Stimulated activated CD8-positive, alpha-beta memory T cell treated with anti-CD3 and anti-CD28 coated beads, Interleukin-7, amount 100 ng/mL, for 48 hours (primary cell): ENCODE data around the gene USP12.

Experiments
- DNase-seq, 2 donors: peaks; one replicate each; pipeline ENCODE4 v3.0.0-alpha.2; 2020; ENCODE audit warnings: low read depth in 1 of 2; ENCODE audit errors: extremely low read depth in 1 of 2

The USP12 gene

DNA sequence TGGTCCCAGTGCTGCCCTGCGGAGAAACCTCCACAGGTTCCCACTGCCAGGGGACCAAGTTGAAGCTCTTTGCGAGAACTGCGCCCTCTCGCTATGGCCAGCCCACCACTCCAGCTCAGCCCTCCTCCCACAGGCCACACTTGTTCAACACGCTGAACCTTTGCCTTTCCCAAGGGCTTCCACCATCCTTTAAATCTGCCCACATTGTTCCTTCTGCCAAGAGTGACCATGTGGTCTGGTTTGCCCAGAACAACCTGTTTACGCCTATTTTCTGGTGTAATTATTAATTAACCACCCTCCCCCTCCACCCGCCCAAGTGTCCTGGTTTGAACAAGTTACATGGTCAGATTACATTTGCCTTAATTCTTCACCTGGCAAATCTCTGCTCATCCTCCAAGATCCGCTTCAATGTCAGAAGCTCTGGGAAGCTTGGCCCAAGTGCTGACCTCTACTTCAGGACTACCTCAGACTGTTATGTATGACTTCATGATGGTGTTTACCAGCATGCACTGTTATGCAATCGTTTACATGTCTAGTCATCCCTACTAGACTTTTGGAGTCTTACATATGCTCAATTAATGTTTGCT is 12.0 kb upstream of the USP12 start:
- DNase-seq = no peak

- DNase-seq = no peak
These were observed 11.4 kb upstream of the USP12 start for GRCh38 chr13:27182844-27183497.

- DNase-seq = no peak
These were observed 10.4 kb upstream of the USP12 start for GRCh38 chr13:27182054-27182453.

- no peak for DNase-seq
These were observed 6.2 kb upstream of the USP12 start for GRCh38 chr13:27177852-27178251.

DNA sequence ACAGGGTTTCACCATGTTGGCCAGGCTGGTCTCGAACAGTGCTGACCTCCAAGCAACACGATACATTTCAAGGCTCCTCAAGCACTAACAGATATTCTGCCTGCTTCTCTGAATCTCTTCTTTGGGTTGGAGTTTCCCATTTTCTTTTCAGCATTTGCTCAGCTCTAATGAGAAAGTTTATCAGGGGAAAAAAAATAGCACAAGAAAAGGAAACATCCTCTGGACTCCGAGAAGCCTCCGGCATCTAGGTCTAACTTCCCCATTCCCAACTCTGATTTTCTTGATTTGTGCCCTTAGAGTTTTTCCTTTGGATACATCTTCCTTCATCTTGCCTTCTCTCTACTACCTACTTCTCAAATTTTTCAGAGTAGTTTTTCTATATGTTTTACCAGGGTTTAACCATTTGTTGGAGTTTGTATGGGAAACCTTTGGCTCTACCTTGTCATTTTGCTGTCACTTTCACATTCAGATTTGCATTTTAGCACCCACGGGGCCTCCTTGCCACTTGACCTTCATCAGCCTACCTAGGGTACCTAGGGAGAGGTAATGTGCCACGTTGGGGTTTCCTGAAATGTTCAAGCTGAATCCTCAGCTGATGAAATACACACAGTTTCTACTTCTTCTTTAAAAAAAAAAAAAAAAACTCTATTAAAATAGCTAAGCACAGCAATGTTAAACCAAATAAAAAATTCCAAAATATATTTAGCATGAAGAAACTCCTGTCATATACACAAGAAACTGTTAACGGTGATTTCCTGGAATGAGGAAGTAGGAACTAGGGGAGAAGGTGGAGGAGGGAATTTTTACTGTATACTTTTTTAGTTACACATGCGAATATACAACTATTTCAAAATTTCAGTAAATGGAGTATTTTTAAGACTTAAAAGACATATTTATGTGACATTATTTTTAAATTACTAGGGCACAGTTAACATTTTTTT is 5.1 kb upstream of the USP12 start:
- DNase-seq = no peak

DNA sequence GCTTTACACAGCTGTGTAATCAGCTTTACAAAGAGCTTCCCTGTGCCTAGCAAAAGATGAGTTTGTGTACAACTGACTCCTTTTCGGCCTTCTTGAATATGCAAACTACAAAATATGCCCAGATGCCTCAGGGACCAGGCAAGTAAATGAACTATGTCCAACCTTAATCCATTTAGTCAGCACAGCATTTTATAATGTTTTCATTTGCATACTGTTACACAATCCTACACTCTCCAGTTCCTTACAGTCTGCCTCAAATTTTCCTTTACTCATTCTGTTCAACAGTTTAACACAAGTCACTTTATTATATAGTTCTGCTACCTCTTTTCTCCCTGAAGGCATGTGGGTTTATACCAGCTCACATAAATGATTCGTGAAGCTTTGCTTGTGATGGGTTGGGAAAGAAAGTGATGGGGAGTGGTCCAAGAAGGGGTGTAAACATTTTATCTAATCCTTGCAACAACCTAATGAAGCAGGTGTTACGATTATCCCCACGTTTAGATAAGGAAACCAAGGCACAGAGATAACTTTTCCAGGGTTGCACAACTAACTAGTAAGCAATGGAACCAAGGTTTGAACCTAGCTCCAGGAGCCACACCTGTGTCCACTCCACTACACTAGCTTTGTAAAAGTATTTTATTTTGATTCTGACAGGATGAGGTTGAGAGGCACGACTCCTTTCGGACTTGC is 3.3 kb upstream of the USP12 start:
- DNase-seq = no peak

GRCh38 chr13:27172495-27172842 is 858 bp upstream of the USP12 start:
- DNase-seq = no peak

DNA sequence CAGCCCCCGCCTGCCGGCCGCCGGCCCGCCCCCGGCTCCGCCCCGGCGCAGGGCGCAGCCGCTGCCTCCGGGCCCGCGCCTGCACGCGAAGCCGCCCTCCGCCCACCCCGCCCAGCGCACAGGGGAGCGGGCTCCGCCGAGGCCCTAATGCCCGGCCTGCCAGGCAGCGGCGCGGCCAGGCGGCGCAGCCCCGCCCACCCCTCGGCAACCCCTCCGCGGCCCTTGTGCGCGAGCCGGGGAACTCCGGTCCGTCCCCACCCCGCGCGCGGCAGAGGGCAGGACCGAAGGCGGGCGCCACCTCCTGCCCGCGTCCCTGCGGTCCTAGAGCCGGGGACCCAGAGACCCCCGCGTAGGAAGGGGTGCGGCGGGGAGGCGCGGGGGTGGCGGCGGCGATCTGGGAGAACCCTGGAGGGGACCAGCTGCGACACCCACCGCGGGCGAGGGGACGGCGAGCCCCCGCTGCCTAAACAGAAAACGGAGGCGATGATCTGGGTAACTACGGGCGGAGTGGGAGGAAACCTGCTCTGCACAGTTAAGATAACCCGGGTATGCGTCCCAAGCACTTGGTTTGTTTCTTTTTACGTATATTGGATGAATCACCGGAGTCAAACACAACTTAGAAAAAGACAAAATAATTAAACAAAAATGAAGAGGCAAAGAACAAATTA is 350 bp upstream of the USP12 start:
- DNase-seq = peak; percentile 84 to 91

DNA sequence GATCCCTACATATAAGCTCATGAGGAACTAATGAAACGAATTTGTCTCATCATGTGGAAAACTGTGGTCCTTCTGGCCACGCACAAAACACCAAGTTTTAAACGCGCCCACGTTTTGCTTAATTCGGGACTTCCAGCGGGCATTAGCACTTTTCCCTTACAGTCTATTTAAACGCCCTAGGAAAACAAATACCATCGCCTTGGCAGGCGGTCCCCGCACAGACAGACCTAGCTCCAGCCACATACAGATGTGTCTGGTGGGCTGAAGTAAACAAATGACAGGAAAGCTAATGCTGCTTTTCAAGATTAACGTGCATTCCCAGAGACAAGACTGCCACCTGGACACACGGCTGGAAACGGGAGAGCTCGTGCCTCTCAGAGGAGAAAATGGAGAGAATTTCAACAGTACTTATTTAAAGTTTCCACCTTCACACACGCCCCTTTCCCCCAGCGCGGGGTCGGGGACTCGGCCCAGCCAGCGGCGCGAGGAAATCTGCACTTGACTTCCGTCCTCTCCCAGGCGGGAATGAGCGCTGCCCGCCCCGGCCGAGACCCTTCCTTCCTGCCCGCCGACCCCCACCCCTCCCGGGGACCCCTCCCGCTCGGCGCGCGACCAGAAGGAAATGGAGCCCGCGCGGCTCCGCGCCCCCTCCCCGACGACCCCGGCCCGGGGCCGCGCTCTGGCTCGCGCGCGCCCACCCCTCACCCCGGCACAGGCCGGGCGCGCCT is 931 bp downstream of the USP12 start:
- no peak for DNase-seq

DNA sequence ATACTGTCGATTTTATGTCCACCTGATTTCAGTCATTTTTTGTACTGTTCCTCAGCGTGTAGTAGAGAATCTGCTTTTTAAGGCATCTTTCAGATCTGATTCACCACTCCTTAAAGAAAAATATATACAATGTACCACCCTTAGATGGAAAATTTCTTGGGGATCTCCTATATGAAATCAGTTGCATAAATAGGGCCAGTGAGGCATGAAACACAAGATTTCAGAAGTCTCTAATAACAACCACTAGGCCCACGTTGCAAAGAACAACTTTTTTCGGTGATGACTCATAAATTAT is 1.4 kb downstream of the USP12 start:
- DNase-seq = no peak

DNA sequence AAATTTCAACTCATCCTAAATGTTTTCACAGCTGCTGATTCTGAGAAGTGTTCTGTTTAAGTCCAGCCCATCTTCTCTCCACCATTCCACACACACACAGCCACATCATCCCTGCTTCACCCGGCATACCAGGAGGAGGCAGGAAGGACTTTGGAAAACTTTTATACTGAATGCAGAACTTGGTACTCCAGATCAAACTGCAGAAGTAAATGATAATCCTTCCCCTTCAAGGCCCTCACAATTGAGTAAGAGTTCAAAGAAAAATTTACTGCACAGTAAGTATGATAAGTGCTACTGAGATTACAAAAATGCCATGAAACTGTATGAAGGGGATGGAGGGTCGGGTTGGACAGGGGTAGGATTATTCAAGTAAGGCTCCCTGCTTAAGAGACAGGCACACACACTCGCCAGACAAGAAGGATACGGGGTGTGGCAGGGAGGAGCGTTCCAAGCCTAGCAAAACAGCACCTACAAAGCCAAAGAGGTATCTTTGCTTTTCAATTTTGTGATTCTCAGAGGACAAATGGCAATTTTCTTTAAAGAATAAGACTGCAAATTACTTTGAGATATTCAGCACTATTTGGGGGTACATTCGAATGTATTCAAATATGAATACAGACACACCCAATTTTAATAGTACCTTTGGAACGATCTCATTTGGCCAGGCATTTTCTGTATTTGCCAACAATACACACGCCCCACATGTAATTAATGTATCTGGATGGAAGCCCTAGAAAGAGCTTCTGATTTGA is 2.5 kb downstream of the USP12 start:
- no peak for DNase-seq

- no peak for DNase-seq
These were observed 3.5 kb downstream of the USP12 start for GRCh38 chr13:27168086-27168485.

DNA sequence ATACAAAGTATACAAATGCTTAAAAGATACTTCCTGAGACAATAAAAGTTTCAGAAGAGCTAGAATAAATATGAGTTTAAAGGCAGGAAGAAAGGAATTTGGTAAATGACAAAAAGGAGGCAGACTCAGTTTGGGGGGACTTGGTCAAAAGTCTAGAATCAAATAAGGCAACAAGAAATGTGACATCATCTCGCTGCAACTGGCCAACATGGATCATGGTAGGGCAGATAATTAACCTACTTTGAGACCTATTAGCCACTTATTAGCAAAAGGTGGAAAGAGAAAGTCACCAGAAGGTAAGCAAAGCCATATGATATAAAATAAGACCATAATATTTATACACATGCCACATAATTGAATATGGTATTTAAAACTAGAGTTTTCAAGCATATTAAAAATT is 5.3 kb downstream of the USP12 start:
- no peak for DNase-seq

DNA sequence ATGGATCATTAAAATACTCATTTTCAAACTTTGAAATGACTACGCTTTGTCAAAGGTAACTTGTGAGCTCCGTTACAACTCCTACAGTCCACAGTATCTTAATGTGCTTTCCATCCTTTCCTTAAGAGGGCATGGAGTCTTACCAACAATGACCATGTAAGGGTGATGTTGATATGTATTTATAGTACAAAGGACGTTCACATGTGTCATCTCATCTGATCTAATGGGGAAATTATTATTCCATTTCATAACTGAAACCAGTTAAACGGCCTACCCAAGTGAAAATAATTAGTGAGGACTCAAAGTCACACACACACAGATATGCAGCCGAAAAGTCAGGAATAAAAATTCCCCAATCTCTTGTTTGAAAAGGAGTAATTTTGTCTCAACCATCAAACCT is 9.6 kb downstream of the USP12 start:
- no peak for DNase-seq

DNA sequence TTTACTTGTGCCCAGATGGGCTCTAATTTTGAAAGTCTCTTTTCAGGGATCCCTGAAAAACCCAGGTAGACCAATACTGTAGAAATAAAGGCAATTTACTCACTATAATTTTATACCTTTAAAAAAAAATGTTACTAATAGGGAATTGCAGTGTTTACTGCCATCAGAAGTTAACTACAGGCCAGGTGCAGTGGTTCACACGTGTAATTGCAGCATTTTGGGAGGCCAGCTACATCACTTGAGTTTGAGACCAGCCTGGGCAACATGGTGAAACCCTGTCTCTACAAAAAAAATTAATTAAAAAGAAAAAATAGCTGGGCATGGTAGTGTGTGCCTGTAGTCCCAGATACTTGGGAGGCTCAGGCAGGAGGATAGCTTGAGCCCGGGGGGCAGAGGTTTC is 10.2 kb downstream of the USP12 start:
- DNase-seq = no peak

DNA sequence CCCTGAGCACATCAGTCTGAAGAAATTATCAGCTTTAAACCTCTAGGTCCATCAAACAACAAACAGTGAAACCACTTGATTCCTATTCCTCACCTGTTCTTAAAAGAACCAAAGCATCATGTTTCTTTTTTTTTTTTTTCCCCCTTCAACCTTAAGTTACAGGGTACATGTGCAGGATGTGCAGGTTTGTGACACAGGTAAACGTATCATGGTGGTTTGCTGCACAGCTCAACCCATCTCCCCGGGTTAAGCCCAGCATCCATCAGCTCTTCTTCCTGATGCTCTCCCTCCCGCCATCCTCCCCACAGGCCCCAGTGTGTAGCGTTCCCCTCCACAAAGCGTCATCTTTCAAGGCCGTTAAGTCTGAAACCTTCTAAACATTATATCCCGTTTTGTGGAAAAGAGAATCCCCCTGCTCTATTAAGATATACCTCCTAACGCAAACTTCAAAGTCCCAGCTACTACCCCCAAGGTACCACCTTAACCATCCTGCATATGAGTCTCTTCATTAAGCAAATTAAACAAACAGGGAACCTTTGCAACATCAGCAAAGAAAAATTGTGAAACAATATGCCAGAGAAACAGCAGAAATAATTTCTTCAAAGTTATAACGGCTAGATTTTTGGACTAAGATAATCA is 10.8 kb downstream of the USP12 start:
- no peak for DNase-seq

DNA sequence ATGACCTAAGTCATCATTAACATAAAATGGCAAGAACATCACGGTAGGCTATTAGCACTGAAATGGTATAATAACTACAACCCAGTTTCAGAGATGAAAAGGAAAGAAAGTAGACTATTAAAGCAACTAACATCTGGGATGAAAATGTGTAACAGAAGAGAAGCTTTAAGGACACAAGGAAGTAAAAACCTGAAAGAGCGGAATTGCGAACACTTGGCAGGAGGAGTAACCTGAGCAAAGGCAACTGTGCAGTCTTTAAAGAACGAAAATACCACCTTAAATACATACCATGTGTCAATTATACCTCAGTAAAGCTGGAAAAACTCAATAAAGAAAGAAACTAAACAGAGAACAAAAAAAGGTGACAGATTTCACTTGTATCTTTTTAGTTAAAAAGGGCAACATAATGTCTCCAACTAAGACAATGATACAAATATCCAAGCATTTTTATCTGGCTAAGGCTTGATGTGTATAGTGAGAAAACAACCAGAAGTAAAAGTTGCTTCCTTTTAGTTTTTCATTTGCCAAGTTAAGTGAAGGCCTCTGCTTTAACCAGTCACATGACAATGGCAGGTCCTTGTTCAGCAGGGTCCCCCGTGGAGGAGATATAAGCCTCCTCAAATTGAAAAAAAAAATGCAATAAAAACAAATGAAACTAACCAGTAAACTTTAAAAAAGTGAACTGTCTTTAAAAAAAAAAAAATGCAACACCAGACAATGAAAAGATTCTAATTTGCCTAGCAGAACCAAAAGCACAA is 11.6 kb downstream of the USP12 start:
- no peak for DNase-seq

DNA sequence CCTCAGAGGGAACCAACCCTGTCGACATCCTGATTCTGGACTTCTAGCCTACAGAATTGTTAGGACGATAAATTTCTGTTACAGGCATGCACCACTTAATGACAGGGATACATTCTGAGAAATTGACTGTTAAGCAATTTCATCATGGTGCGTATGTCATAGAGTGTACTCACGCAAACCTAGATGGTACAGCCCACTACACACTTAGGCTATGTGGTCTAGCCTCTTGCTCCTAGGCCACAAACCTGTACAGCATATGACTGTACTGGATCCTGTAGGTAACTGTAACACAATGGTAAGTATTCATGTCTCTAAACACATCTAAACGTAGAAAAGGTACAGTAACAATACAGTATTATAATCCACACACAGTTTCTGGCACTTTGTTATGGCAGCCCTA is 13.3 kb downstream of the USP12 start:
- no peak for DNase-seq
